Glomerular visceral epithelial cell (primary cell): ENCODE measurements around the gene AIG1.
"Not testable (repeated sequence)": the region's sequence is repeated elsewhere in the genome, so short reads cannot be mapped to it uniquely, and the experiment has no call there.

Experiments
- DNase-seq: peaks from one replicate; pipeline ENCODE4 v3.0.0-alpha.2; 2016; ENCODE audit errors: extremely low spot score

Gene AIG1

GRCh38 chr6:143127941-143128680 is 67.4 kb downstream of the AIG1 start:
- no peak for DNase-seq

- DNase-seq, result no peak
Measured at GRCh38 chr6:143128681-143129015, 68.0 kb downstream of the AIG1 start.

- DNase-seq, result no peak
Measured at GRCh38 chr6:143130928-143131327, 70.2 kb downstream of the AIG1 start.

DNA sequence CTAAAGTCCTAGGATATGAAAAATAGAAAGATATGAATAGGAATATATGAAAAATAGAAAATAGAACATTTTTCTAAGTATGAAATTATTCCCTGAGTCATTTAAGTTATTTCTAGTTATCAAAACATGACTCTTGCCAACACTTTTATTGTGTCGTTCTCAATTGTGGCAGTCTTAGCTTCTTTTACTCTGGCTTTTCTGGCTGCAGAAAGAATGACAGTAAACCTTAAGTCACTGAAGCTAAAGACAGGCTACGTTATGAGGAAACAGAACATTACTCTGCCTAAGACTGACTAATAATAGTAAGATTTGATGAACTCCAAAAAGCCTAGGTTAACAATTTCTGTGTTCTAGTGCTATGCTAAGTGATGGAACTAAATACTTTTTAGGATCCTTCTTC is 74.6 kb downstream of the AIG1 start:
- no peak for DNase-seq

GRCh38 chr6:143135797-143136561 is 75.3 kb downstream of the AIG1 start:
- DNase-seq, result no peak

- no peak for DNase-seq
Measured at GRCh38 chr6:143136647-143137046, 76.0 kb downstream of the AIG1 start.

DNA sequence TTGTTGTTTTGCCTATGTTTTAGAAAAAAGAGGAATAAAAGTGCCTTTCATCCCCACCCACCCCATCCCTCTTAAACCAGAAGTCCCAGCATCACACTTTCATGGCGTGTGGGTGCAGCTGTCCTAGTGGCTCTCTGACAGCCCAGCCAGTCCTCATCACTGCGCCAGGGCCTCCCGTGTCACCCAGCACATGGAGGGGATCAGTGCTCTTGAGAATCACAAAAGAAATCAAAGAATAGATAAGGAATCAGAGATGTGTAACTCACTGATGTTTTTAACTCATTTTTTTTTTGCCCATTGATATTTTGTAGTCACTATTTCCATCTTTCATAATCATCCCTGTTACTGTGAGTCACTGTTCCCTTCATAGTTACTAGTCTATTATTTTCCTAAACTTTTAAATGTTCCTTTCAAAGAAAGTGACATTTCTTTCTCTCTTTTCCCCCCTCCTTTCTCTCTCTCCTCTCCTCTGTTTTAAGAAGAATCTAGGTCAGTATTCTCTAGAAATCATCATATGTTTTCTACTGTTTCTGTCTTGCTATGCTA is 78.6 kb downstream of the AIG1 start:
- DNase-seq, result no peak

DNA sequence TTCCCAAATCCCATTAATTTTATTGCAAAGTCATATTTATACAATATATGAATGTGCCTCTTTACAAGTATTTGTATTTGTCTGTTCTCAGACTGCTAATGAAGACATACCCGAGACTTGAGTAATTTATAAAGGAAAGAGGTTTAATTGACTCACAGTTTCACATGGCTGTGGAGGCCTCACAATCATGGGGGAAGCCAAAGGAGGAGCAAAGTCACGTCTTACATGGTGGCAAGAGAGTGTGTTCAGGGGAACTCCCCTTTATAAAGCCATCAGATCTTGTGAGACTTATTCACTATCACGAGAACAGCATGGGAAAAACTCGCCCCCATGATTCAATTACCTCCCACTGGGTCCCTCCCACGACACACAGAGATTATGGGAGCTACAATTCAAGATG is 79.2 kb downstream of the AIG1 start:
- DNase-seq, result not testable (repeated sequence)

DNA sequence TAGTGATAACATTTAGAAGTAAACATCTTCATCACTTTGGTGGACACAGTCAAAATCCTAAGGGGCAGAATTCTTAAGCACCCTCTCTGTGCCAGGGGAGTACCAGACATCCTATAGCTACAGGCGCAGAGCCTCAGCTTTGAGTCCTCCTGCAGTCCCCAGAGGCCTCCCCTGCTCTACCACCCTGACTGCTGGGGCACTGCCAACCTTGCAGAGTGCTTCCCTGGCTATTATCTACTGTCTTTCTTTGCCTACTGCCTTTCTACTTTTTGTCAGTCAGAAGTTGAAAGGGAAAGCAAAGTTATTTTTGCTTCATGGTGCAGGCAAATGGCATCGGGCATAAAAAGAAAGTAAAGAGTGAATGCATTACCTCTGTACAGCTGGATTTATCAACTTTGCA is 80.1 kb downstream of the AIG1 start:
- no peak for DNase-seq

- DNase-seq, result no peak
Measured at GRCh38 chr6:143141442-143141841, 80.8 kb downstream of the AIG1 start.

- no peak for DNase-seq
Measured at GRCh38 chr6:143146186-143146851, 85.6 kb downstream of the AIG1 start.

DNA sequence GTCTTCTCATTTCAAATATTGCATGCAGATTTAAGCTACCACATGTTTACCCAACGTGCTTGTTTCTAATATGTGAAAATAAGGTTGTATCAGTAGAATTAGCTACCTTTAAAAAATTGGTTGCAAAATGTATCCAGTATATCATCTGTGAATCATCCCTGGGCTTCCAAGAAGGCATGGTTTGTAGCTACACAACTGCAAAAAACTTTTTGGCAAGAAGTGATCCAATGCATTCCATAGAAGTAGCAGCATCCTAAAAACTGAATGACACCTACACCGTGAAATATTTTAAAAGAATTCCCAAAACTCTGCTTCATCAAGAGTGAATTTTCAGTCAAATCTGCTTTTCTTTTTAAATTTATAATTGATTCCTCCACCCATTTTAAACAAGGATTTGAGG is 89.1 kb downstream of the AIG1 start:
- DNase-seq, result no peak

GRCh38 chr6:143150281-143150680 is 89.6 kb downstream of the AIG1 start:
- no peak for DNase-seq

DNA sequence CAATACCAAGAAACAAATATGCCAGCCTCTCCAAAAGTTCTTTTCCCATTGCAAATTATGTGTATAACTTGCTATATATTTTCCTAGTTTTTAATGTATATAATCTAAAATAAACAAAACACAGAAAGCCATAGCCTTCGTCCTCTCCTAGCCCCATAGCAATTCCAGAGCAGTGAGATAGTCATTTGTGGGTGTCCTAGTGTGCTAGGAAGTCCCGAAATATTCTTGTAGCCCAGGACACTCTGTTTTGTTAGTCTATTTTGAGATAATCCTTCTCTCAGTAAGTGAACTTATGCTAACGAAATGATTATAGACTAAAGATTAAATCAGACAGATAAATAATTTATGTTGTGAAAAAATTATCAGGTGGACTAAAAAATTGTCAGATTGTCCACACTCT is 90.7 kb downstream of the AIG1 start:
- DNase-seq, result no peak

- no peak for DNase-seq
Measured at GRCh38 chr6:143155681-143156080, 95.0 kb downstream of the AIG1 start.

GRCh38 chr6:143157131-143157530 is 96.4 kb downstream of the AIG1 start:
- DNase-seq, result no peak

DNA sequence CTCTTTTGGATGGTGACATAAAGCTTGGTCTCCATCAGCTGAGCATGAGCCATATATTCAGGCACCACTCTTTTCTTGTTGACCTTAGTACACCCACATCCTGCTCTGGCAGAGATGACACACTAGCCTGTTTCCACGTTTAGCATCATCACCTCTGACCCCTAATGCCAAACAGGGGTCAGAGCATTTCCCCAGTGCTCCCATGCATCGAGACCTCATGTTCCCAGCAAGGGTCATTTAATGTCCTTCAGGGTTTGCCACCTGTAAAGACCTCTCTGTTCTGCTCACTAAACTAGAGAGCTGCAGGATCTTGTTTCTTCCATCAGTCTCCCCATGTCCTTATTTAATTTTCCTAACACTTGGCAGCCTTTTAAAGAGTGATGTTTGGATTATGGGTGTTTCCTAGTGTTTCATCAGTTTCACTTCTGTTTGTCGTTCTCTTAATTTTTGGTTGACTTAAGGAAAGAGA is 97.5 kb downstream of the AIG1 start:
- DNase-seq, result no peak

DNA sequence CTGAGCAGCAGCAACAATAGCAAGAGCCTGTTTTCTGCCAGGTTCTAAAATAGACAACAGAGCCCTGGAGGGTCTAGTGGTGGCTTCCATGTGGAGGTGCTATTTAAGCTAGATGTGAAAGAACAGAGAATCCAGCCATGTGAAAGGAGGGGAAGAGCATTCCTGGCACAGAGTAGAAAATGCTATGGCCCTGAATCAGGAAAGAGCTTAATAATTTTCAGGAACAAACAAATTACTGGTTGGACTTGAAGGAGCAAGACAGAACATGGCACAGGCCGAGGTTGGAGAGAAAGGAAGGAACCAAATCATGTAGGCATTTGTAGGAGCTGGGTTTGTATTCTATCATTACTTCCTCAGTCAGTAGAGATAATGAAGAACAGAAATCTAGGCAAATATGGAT is 98.3 kb downstream of the AIG1 start:
- DNase-seq, result no peak

DNA sequence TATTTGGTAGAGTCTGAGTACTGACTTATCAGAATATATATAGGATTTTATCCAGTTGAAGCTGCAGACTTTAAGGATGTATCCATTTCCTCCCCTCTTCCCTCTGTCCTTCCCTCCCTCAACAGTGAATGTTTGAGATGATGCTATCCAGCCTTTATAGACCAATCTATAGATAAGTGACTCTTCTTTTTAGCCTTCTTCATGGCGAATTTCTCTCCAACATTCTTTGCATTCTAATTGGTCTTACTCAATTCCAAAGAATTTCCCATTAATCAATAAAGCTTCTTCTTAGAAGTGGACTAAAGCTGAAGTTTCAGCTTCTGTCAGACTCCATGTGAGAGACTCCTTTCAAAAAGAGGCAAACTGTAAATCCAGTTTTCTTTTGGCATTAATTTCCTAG is 99.3 kb downstream of the AIG1 start:
- DNase-seq, result no peak

DNA sequence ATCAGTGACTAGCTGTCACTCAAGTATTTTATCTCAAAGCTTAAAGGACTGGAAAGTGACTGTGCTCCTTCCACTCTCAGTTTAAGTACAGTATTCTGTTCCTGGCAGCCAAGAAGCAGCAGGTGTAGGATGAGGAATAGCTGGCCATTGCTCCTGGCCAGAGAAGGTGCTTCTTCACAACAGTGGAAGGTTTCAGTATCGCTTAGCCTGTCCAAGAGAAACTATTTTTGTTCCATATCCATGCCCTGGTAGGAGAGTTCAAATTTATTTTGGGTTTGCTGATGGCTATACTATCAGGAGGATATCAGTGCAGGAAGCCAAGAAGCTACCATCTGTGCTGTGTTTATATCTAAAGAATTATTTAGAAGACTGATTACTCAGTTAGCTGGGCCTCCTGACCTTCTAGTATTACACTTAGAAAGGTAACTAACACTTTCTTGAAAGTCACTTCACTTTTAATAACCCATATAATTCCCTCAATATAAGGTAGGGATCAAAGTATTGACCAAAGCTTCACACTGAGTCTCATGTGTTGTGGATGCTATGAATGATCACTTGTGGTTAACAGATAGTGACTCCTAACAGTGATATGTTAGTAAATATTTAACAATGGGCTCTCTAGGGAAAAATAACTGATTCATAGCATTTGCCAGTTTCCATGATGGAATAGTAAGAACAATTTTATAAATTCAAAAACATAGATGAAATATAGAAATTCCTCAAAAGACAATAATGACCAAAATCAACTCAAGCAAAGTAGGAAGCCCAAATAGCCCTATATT is 99.9 kb downstream of the AIG1 start:
- no peak for DNase-seq

DNA sequence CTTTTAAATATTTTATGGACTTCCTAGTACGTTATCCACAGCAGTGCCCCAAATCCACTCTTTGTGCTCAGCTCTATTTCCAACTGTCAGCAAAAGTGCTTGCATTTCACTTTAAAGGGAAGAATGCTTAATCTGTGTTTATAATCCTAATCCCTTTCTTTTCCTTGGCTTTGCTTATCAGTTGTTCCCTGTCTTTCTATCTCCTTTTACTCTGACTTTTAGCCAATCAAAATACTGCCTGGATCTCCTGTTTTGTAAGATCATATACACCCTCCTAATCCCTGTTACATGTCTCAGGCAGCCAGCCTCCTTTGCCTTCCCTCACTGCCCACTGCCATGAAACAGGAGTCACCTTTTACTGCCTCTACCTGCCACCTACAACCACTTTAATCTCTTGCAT is 102.9 kb downstream of the AIG1 start:
- DNase-seq, result no peak

DNA sequence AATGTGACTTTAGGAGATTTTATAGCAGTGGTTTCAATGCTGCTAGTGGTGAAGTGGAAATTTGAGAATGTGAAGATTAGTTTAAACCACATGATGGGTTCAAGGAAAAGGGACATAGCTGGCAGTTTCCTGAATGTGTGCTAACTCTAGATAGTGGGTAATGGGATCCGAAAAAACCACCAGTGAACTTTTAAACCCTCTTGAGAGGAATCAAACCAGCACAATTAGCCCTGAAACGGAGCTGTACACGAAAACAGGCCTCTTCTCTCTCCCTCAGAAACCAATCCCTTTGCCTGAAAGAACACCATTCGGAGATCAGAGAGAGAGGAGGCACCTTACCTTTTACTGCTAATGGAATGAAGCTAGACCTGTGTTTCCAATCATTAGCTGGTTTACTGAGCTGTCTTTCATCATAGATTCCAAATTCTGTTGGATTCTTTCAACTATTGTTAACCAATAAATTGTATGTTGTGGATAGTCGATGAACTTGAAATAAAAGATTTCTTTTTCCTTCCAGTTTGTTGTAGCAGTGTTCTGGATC is 103.9 kb downstream of the AIG1 start:
- DNase-seq, result no peak
